Keratinocyte (primary cell): ENCODE results near the gene MSANTD2. TPM values are rescaled to one million over a fixed set of nuclear protein-coding genes. Genes with fewer than 3 reads are reported as not detected.
A peak's percentile ranks its signal among the peaks of the same experiment; 100 is the strongest.

ENCODE experiments used
- DNase-seq: peaks from one replicate; pipeline ENCODE4 v3.0.0-alpha.2; 2011; ENCODE audit warnings: low read depth, missing footprints, low spot score
- FAIRE-seq: peaks from 2 replicates; lab custom pipeline; 2011; peaks lifted over from hg19 to GRCh38; lab: Jason Lieb, UNC
- H2AFZ ChIP-seq: 2 replicates; pipeline ENCODE4 v1.6.0; 2012; ENCODE audit warnings: low read length, control low read depth, inconsistent platforms; ENCODE audit not compliant: control insufficient read depth
- H3K27ac ChIP-seq: 2 replicates; pipeline ENCODE4 v1.5.1; 2011; ENCODE audit warnings: low read length; ENCODE audit not compliant: control insufficient read depth, insufficient read depth
- H3K27me3 ChIP-seq: 3 replicates; pipeline ENCODE4 v1.6.0; 2011; ENCODE audit warnings: low read length; ENCODE audit not compliant: control insufficient read depth, insufficient read depth; ENCODE audit errors: extremely low read depth
- H3K36me3 ChIP-seq, 2 experiments: 2 replicates in 1 of 2; 3 replicates in 1 of 2; pipeline ENCODE4 v1.5.1; 2011; ENCODE audit warnings: low read length in 2 of 2, mild to moderate bottlenecking in 1 of 2; ENCODE audit not compliant: control insufficient read depth in 2 of 2, insufficient read depth in 2 of 2; ENCODE audit errors: extremely low read depth in 1 of 2
- H3K4me1 ChIP-seq: 3 replicates; pipeline ENCODE4 v1.5.1; 2011; ENCODE audit warnings: low read length; ENCODE audit not compliant: control insufficient read depth, insufficient read depth; ENCODE audit errors: extremely low read depth
- H3K4me2 ChIP-seq: 3 replicates; pipeline ENCODE4 v1.6.0; 2011; ENCODE audit warnings: low read depth, low read length; ENCODE audit not compliant: control insufficient read depth, insufficient read depth; ENCODE audit errors: extremely low read depth
- H3K4me3 ChIP-seq, 3 experiments: fragments of 200-600 bp in 1 of 3; sonication (generic) in 1 of 3; 2 replicates in 2 of 3; 3 replicates in 1 of 3; pipeline ENCODE4 v1.5.1; 2011 to 2016; ENCODE audit warnings: low read length in 3 of 3, mild to moderate bottlenecking in 3 of 3, control low read depth in 2 of 3, inconsistent platforms in 1 of 3, low read depth in 1 of 3, mixed read lengths in 1 of 3, mixed run types in 1 of 3, moderate library complexity in 1 of 3; ENCODE audit not compliant: control insufficient read depth in 2 of 3, insufficient read depth in 2 of 3; ENCODE audit errors: extremely low read depth in 1 of 3
- H3K79me2 ChIP-seq: 2 replicates; pipeline ENCODE4 v1.6.0; 2012; ENCODE audit warnings: low read length; ENCODE audit not compliant: control insufficient read depth, insufficient read depth
- H3K9ac ChIP-seq: 3 replicates; pipeline ENCODE4 v1.6.0; 2011; ENCODE audit warnings: low read length; ENCODE audit not compliant: control insufficient read depth, insufficient read depth; ENCODE audit errors: extremely low read depth
- H3K9me1 ChIP-seq: 3 replicates; pipeline ENCODE4 v1.6.0; 2011; ENCODE audit warnings: low read length; ENCODE audit not compliant: control insufficient read depth, insufficient read depth; ENCODE audit errors: extremely low read depth
- H3K9me3 ChIP-seq: 2 replicates; pipeline ENCODE4 v1.5.1; 2012; ENCODE audit warnings: low read depth, low read length; ENCODE audit not compliant: control insufficient read depth
- H4K20me1 ChIP-seq: 3 replicates; pipeline ENCODE4 v1.6.0; 2011; ENCODE audit warnings: low read length; ENCODE audit not compliant: control insufficient read depth, insufficient read depth; ENCODE audit errors: extremely low read depth
- EZH2 ChIP-seq: IDR thresholded peaks from one replicate; pipeline ENCODE4 v1.6.1; 2012; ENCODE audit warnings: inconsistent platforms, mild to moderate bottlenecking, low read length, moderate library complexity
- dilution Hi-C: fragments of 300-500 bp; cut with MboI; formaldehyde crosslinking; loops from one replicate; pipeline ENCODE4 v1.7.0; 2020; ENCODE audit warnings: low sequenced_read_pairs; ENCODE audit not compliant: extremely low pct_ligation_motif_present
- polyA plus RNA-seq, 5 experiments: library from polyadenylated mRNA; depleted of rRNA in 3 of 5; stranded (reverse) in 3 of 5; stranded (forward) in 1 of 5; unstranded in 1 of 5; fragments of >200 nt; gene quantifications; 1 replicate in 1 of 5; 2 replicates in 3 of 5; 3 replicates in 1 of 5; pipeline versions ENCODE4 v1.2.1 to v1.2.3, GENCODE V29; 2011 to 2012; ENCODE audit warnings: missing spikeins in 2 of 5, low read depth in 1 of 5, low replicate concordance in 1 of 5
- TF ChIP-seq, protein P1 (sequence below), 3 experiments: IDR thresholded peaks in 1 of 3; conservative IDR thresholded peaks in 1 of 3; optimal IDR thresholded peaks in 1 of 3; 2 replicates in 2 of 3; 3 replicates in 1 of 3; pipeline versions ENCODE3 to v1.5.1; 2011; ENCODE audit warnings: low read length in 3 of 3, mild to moderate bottlenecking in 3 of 3, moderate library complexity in 2 of 3, control low read depth in 1 of 3, inconsistent platforms in 1 of 3; ENCODE audit not compliant: insufficient read depth in 2 of 3; ENCODE audit errors: extremely low read depth in 1 of 3

MSANTD2 gene
- polyA plus RNA-seq, 1 donor (not counting 4 experiments of a cell fraction or from before 2014, with no cell fraction given), result 6.6 TPM

DNA sequence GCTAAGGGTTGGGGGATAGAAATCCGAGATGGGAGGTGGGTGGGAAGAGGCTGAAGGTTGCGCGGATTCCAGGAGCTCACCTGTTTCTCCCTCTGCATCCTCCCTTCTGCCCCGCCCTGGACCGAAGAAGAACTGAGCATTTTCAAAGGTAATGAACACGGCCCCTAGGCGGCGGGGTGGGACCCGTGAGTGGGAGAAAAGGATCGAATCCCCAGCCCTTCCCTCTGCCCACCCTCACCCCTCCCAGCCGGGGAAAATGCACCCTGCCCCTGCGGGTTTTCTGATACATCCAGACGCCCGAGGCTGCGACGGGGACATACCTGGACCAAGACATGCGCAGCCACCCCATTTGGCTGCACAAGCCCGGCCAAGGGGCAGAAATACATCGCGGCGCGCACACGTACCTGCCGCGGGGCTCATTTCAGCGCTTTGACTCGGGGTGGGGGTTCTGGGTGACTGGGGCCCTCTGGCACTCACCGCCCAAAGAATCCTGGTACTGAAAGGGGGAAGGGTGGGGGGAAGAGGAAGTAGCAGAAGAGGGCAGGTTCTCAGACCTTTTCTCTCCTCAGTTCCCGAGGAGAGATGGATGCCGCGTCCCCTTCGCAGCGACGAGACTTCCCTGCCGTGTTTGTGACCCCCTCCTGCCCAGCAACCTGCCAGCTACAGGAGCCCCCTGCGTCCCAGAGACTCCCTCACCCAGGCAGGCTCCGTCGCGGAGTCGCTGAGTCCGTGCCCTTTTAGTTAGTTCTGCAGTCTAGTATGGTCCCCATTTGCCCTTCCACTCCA, 54.2 kb downstream of the MSANTD2 start:
- no peaks in the 10 kb centered on the region for H4K20me1 ChIP-seq
- FAIRE-seq (no peak), DNase-seq (no peak)
- H3K4me2 ChIP-seq, result peak overlapping the region; percentile 97
- H3K79me2 ChIP-seq, result no peaks in the 10 kb centered on the region
- peaks cover 8% of the 10 kb centered on the region for H3K4me1 ChIP-seq
- H3K27ac ChIP-seq, result no peak overlapping the region
- no peaks in the 10 kb centered on the region for H3K36me3 ChIP-seq
- H3K9ac ChIP-seq, result peak overlapping the region; percentile 30
- H3K9me3 ChIP-seq, result no peaks in the 10 kb centered on the region
- TF ChIP-seq EZH2, result no peak
- TF ChIP-seq, protein P1, sequence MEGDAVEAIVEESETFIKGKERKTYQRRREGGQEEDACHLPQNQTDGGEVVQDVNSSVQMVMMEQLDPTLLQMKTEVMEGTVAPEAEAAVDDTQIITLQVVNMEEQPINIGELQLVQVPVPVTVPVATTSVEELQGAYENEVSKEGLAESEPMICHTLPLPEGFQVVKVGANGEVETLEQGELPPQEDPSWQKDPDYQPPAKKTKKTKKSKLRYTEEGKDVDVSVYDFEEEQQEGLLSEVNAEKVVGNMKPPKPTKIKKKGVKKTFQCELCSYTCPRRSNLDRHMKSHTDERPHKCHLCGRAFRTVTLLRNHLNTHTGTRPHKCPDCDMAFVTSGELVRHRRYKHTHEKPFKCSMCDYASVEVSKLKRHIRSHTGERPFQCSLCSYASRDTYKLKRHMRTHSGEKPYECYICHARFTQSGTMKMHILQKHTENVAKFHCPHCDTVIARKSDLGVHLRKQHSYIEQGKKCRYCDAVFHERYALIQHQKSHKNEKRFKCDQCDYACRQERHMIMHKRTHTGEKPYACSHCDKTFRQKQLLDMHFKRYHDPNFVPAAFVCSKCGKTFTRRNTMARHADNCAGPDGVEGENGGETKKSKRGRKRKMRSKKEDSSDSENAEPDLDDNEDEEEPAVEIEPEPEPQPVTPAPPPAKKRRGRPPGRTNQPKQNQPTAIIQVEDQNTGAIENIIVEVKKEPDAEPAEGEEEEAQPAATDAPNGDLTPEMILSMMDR (optimal IDR thresholded peaks at IDR 0.05 in 1 of 3, IDR thresholded peaks at IDR 0.05 in 1 of 3, conservative IDR thresholded peaks at IDR 0.05 in 1 of 3; ENCODE audit: extremely low read depth in 1 of 3, insufficient read depth in 2 of 3, low read length in 3 of 3), result peak; percentile 42 to 56 (median 53)
- H3K4me3 ChIP-seq, result peak overlapping the region; percentile 49 to 70 (median 69)
- peak overlapping the region; percentile 94 for H2AFZ ChIP-seq
- dilution Hi-C loops, result no loop called here
- peaks cover 40% of the 10 kb centered on the region for H3K27me3 ChIP-seq
- H3K9me1 ChIP-seq, result no peaks in the 10 kb centered on the region

DNA sequence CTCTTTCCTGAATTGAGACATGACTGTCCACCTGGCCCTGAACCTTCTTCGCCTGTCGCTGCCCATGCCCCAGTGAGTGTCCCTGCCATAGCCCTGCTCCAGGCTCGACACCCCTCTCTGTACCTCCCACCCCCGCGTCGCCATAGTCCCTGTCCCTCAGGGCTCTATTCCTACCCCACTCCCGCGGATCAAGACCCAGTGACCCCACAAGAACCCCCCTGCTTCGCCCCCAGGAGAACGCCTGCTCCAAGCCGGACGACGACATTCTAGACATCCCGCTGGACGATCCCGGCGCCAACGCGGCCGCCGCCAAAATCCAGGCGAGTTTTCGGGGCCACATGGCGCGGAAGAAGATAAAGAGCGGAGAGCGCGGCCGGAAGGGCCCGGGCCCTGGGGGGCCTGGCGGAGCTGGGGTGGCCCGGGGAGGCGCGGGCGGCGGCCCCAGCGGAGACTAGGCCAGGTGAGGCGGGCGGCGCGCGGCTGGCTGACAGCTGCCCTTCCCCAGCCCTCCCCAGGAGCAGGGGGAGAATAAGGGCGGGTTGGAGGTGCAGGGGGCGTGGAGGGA, 54.9 kb downstream of the MSANTD2 start:
- FAIRE-seq, result no peak
- Histone ChIP-seq H3K27me3 (peaks cover 38% of the 10 kb centered on the region), H3K36me3 (no peaks in the 10 kb centered on the region), H3K9ac (no peak overlapping the region), H3K27ac (no peak overlapping the region), H3K9me1 (no peaks in the 10 kb centered on the region), H4K20me1 (no peaks in the 10 kb centered on the region), H3K4me2 (peak overlapping the region; percentile 97), H3K79me2 (no peaks in the 10 kb centered on the region), H2AFZ (no peak overlapping the region), H3K9me3 (no peaks in the 10 kb centered on the region), H3K4me1 (peaks cover 11% of the 10 kb centered on the region), H3K4me3 (peak overlapping the region in 2 of 3 experiments; percentile 69 to 70)
- dilution Hi-C loops, result no loop called here
- DNase-seq, result no peak
- TF ChIP-seq EZH2, result peak; percentile 48
- TF ChIP-seq, protein P1 (optimal IDR thresholded peaks at IDR 0.05 in 1 of 3, IDR thresholded peaks at IDR 0.05 in 1 of 3, conservative IDR thresholded peaks at IDR 0.05 in 1 of 3; ENCODE audit: extremely low read depth in 1 of 3, insufficient read depth in 2 of 3, low read length in 3 of 3), result no peak
